IMR-90 (cell line): ENCODE data around the gene RADIL.

ENCODE experiments used
- MAZ ChIP-seq: IDR thresholded peaks from 2 replicates; pipeline ENCODE4 v1.6.1; 2012; ENCODE audit warnings: low read depth, mild to moderate bottlenecking, low read length, improper control_type of control experiment, moderate library complexity, borderline replicate concordance
- POLR2A ChIP-seq: IDR thresholded peaks from 2 replicates; pipeline ENCODE4 v1.6.1; 2012; ENCODE audit warnings: mild to moderate bottlenecking, low read depth, low read length
- RCOR1 ChIP-seq: IDR thresholded peaks from 2 replicates; pipeline ENCODE4 v1.6.1; 2012; ENCODE audit warnings: mild to moderate bottlenecking, low read length, improper control_type of control experiment; ENCODE audit not compliant: insufficient replicate concordance
- SMC3 ChIP-seq: fragments of 150-350 bp; IDR thresholded peaks from 2 replicates; pipeline ENCODE4 v1.6.1; 2016; ENCODE audit warnings: low read depth, mild to moderate bottlenecking, antibody characterized with exemption, low read length, moderate library complexity
- TF ChIP-seq, protein P1 (sequence below): conservative IDR thresholded peaks from 2 replicates; pipeline ENCODE4 v1.5.1; 2012; ENCODE audit warnings: mild to moderate bottlenecking, low read depth, low read length, improper control_type of control experiment
- TF ChIP-seq, protein P2 (sequence below): fragments of 150-350 bp; IDR thresholded peaks from 2 replicates; pipeline ENCODE4 v1.6.1; 2017; ENCODE audit warnings: mild to moderate bottlenecking, antibody characterized with exemption, low read length, low read depth

DNA sequence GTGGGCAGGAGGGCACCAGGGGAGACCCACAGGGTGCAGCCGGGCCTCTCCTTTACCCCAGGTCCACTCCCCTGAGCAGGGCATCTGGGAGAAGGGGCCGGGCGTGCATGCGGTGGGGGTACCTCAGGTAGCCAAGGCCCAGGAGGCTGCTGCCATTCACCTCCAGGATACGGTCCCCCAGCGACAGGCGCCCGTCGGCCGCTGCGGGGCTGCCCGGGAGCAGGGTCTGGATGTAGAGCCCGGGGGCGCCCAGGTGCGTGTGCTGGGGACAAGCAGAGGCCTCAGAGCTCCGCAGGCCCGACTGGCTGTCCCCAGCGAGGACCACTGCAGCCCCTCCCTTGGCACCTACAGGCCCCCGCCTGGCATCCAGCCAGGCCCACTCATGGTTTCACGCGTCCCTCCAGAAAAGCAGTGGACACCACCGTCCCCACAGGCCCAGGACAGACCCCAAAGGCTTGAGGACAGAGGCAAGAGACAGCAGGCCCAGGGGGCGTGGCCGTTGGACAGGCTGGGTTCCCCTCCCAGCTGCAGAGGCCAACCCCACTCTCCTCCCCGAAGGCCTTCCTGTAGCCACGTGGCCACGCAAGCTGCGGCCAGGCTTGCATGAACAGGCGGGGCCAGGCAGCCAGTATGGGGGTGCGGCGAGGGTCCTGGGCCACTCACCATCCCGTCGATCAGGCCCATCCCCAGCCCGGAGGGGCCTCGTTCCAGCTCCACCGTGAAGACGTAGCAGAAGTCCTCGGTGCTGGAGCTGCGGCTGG is 83.8 kb downstream of the RADIL start:
- TF ChIP-seq SMC3 (no peak), POLR2A (no peak), RCOR1 (no peak), MAZ (no peak)
- TF ChIP-seq, protein P1, sequence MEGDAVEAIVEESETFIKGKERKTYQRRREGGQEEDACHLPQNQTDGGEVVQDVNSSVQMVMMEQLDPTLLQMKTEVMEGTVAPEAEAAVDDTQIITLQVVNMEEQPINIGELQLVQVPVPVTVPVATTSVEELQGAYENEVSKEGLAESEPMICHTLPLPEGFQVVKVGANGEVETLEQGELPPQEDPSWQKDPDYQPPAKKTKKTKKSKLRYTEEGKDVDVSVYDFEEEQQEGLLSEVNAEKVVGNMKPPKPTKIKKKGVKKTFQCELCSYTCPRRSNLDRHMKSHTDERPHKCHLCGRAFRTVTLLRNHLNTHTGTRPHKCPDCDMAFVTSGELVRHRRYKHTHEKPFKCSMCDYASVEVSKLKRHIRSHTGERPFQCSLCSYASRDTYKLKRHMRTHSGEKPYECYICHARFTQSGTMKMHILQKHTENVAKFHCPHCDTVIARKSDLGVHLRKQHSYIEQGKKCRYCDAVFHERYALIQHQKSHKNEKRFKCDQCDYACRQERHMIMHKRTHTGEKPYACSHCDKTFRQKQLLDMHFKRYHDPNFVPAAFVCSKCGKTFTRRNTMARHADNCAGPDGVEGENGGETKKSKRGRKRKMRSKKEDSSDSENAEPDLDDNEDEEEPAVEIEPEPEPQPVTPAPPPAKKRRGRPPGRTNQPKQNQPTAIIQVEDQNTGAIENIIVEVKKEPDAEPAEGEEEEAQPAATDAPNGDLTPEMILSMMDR, result no peak
- TF ChIP-seq, protein P2, sequence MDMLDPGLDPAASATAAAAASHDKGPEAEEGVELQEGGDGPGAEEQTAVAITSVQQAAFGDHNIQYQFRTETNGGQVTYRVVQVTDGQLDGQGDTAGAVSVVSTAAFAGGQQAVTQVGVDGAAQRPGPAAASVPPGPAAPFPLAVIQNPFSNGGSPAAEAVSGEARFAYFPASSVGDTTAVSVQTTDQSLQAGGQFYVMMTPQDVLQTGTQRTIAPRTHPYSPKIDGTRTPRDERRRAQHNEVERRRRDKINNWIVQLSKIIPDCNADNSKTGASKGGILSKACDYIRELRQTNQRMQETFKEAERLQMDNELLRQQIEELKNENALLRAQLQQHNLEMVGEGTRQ, result no peak
